PC-9 (cell line): ENCODE data around the gene KRTDAP.

ENCODE experiments used
- CTCF ChIP-seq: fragments of 200-600 bp; sonication (generic); conservative IDR thresholded peaks from 2 replicates; pipeline ENCODE4 v1.6.1; 2017; ENCODE audit warnings: mixed run types, antibody characterized with exemption, mild to moderate bottlenecking, moderate library complexity
- EZH2 ChIP-seq: fragments of 200-600 bp; sonication (generic); IDR thresholded peaks from 2 replicates; pipeline ENCODE4 v1.8.0; 2017; ENCODE audit warnings: antibody characterized with exemption, low read depth

GRCh38 chr19:35470128-35470527 is 20.1 kb downstream of the KRTDAP start:
- no peak for TF ChIP-seq CTCF
- TF ChIP-seq EZH2 = no peak
